ENCODE results near the gene NTRK2. TPM values are rescaled to one million over a fixed set of nuclear protein-coding genes. Genes with fewer than 3 reads are reported as not detected.

NTRK2 gene
- total and polyA plus RNA-seq, 4 donors = 0.26 to 1.4 (median 0.56) TPM

DNA sequence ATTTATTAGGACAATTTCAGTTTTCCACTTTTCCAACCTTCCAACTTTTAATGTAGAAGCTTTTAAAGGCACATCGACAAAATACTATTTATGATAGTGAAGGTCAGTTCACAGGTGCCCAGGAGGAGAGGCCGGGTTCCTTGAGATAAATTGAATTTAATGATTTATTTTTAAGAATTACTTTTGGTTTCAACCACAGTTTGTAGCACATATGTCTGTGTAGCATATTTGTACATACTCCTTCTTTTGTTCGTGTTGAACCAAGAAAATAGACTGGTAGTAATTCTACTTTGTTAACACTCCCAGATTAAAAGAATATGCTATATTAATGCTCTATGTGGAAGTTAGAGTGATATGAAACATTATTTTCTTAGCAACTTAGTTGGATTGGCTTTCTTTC is 46.7 kb downstream of the NTRK2 start:
- no peak for TF ChIP-seq JUND (IDR thresholded peaks at IDR 0.05)
- no peak for TF ChIP-seq REST (IDR thresholded peaks at IDR 0.05)
- no peak for TF ChIP-seq RXRA (IDR thresholded peaks at IDR 0.05)
- no peak for TF ChIP-seq GABPA (IDR thresholded peaks at IDR 0.05 in 1 of 2, conservative IDR thresholded peaks at IDR 0.05 in 1 of 2)
- TF ChIP-seq MAX (IDR thresholded peaks at IDR 0.05) = no peak
- no peak for TF ChIP-seq ZBTB33 (IDR thresholded peaks at IDR 0.05)
- peaks cover 0 to 8% (median 0%) of the 10 kb centered on the region in 4 donors for H3K27me3 ChIP-seq (ENCODE audit: control insufficient read depth in 4 of 4, insufficient read depth in 4 of 4, low read length in 3 of 4)
- WGBS = 76% methylated on average over 3 of the region's 3 CpGs
- peaks cover 0 to 2% (median 0%) of the 10 kb centered on the region in 4 donors for H3K4me1 ChIP-seq (ENCODE audit: control insufficient read depth in 4 of 4, insufficient read depth in 4 of 4, low read length in 3 of 4)
- no peak overlapping the region for H3K27ac ChIP-seq (ENCODE audit: low read depth in 1 of 2, low read length in 2 of 2)
- H3K9ac ChIP-seq (ENCODE audit: low read depth in 1 of 2, low read length in 2 of 2) = no peak overlapping the region
- no peaks in the 10 kb centered on the region for H3K9me3 ChIP-seq (ENCODE audit: control insufficient read depth in 4 of 4, low read length in 3 of 4)
- DNase-seq (ENCODE audit: low spot score) = no peak
- H3K36me3 ChIP-seq (ENCODE audit: control insufficient read depth in 4 of 4, insufficient read depth in 3 of 4, low read depth in 1 of 4, low read length in 3 of 4) = no peaks in the 10 kb centered on the region
- no peak overlapping the region for H3K4me3 ChIP-seq (ENCODE audit: low read depth in 1 of 3, low read length in 3 of 3)

DNA sequence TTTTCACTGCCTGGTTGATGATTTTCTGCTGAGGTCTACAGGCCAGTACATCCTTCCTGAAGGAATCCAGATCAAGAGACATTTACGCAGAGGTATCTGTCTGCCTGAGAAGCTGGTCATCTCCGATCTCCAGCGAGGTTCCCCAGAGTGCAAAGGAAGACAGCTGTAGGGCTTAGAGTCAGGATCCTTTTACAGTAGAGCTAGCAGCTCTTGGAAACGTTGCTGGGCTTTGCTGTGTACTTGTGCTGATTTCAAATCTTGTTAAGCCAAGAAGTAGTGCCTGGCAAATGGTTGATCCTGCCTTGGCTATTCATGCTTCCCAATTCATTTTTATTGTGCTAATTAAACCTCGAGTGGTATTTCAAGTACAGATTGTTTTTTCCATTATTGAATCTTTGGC is 48.9 kb downstream of the NTRK2 start:
- no peak overlapping the region for H3K4me3 ChIP-seq (ENCODE audit: low read depth in 1 of 3, low read length in 3 of 3)
- no peak for TF ChIP-seq NR2F2 (IDR thresholded peaks at IDR 0.05)
- TF ChIP-seq HNF4A (conservative IDR thresholded peaks at IDR 0.05) = no peak
- no peak for TF ChIP-seq ZBTB33 (IDR thresholded peaks at IDR 0.05)
- no peak for TF ChIP-seq JUND (IDR thresholded peaks at IDR 0.05)
- no peak for TF ChIP-seq REST (IDR thresholded peaks at IDR 0.05)
- TF ChIP-seq MAX (IDR thresholded peaks at IDR 0.05) = no peak
- no peak overlapping the region for H3K9ac ChIP-seq (ENCODE audit: low read depth in 1 of 2, low read length in 2 of 2)
- H3K4me1 ChIP-seq (ENCODE audit: control insufficient read depth in 4 of 4, insufficient read depth in 4 of 4, low read length in 3 of 4) = peaks cover 0 to 2% (median 0%) of the 10 kb centered on the region in 4 donors
- no peaks in the 10 kb centered on the region for H3K36me3 ChIP-seq (ENCODE audit: control insufficient read depth in 4 of 4, insufficient read depth in 3 of 4, low read depth in 1 of 4, low read length in 3 of 4)
- DNase-seq (ENCODE audit: low spot score) = no peak
- H3K27me3 ChIP-seq (ENCODE audit: control insufficient read depth in 4 of 4, insufficient read depth in 4 of 4, low read length in 3 of 4) = peaks cover 0 to 8% (median 0%) of the 10 kb centered on the region in 4 donors
- H3K27ac ChIP-seq (ENCODE audit: low read depth in 1 of 2, low read length in 2 of 2) = no peak overlapping the region
- no peaks in the 10 kb centered on the region for H3K9me3 ChIP-seq (ENCODE audit: control insufficient read depth in 4 of 4, low read length in 3 of 4)
- 59% methylated on average over 5 of the region's 5 CpGs for WGBS
